HG02943 (cell line): Measurements from ENCODE around the gene HPS5.

Experiments used
- ATAC-seq: cut with Tn5 transposase; IDR thresholded peaks from one replicate; pipeline ENCODE4 v1.9.1; 2021; ENCODE audit warnings: mild to moderate bottlenecking, low read depth, moderate library complexity; ENCODE audit not compliant: unreplicated experiment

The HPS5 gene

GRCh38 chr11:18319914-18320313 is 2.0 kb downstream of the HPS5 start:
- ATAC-seq, result no peak

- ATAC-seq, result no peak
These were observed 4.4 kb downstream of the HPS5 start for GRCh38 chr11:18317551-18317950.

- no peak for ATAC-seq
These were observed 6.0 kb downstream of the HPS5 start for GRCh38 chr11:18315893-18316292.

GRCh38 chr11:18314784-18315523 is 7.0 kb downstream of the HPS5 start:
- ATAC-seq, result no peak

GRCh38 chr11:18313965-18314763 is 7.8 kb downstream of the HPS5 start:
- no peak for ATAC-seq

GRCh38 chr11:18312663-18313420 is 9.1 kb downstream of the HPS5 start:
- ATAC-seq, result no peak

GRCh38 chr11:18312012-18312411 is 9.9 kb downstream of the HPS5 start:
- no peak for ATAC-seq

- no peak for ATAC-seq
These were observed 11.1 kb downstream of the HPS5 start for GRCh38 chr11:18310800-18311340.

GRCh38 chr11:18309691-18310090 is 12.2 kb downstream of the HPS5 start:
- no peak for ATAC-seq

GRCh38 chr11:18308242-18308641 is 13.7 kb downstream of the HPS5 start:
- ATAC-seq, result no peak

- ATAC-seq, result no peak
These were observed 14.3 kb downstream of the HPS5 start for GRCh38 chr11:18307461-18308139.

GRCh38 chr11:18304745-18305144 is 17.2 kb downstream of the HPS5 start:
- ATAC-seq, result no peak

- no peak for ATAC-seq
These were observed 22.2 kb downstream of the HPS5 start for GRCh38 chr11:18299721-18300120.

- ATAC-seq, result no peak
These were observed 26.6 kb downstream of the HPS5 start for GRCh38 chr11:18295316-18295715.

- peak; percentile 93 for ATAC-seq
These were observed 27.1 kb downstream of the HPS5 start for GRCh38 chr11:18294862-18295261.

- ATAC-seq, result no peak
These were observed 33.0 kb downstream of the HPS5 start for GRCh38 chr11:18288911-18289310.

- no peak for ATAC-seq
These were observed 36.1 kb downstream of the HPS5 start for GRCh38 chr11:18285841-18286240.

GRCh38 chr11:18282626-18283025 is 39.3 kb downstream of the HPS5 start:
- no peak for ATAC-seq

- ATAC-seq, result peak; percentile 82
These were observed 41.4 kb downstream of the HPS5 start for GRCh38 chr11:18280438-18281045.
